B cell (primary cell): ENCODE data around the gene PRTFDC1.

Experiments used
- CTCF ChIP-seq: fragments of 200-600 bp; IDR thresholded peaks from one replicate; pipeline ENCODE4 v1.8.0; 2022; ENCODE audit warnings: antibody characterized with exemption, mild to moderate bottlenecking
- EZH2 ChIP-seq: IDR thresholded peaks from 2 replicates; pipeline ENCODE4 v1.6.1; 2012; ENCODE audit warnings: borderline replicate concordance, low read depth, mild to moderate bottlenecking, moderate library complexity, low read length; ENCODE audit not compliant: insufficient read depth, poor library complexity, severe bottlenecking

GRCh38 chr10:24806262-24806661 is 146.1 kb downstream of the PRTFDC1 start:
- TF ChIP-seq CTCF (no peak), EZH2 (no peak)
